HEK293 (cell line): ENCODE measurements around the gene GAL3ST3.
A peak's percentile ranks its signal among the peaks of the same experiment; 100 is the strongest.

Experiments
- FEZF1 ChIP-seq: fragments of 450-650 bp; formaldehyde crosslinking; IDR thresholded peaks from 2 replicates; pipeline ENCODE4 v1.5.1; 2016; ENCODE audit warnings: missing biosample characterization, missing genetic modification characterization
- GLI4 ChIP-seq: fragments of 450-650 bp; formaldehyde crosslinking; IDR thresholded peaks from 2 replicates; pipeline ENCODE4 v1.5.1; 2016; ENCODE audit warnings: missing biosample characterization, missing genetic modification characterization
- PATZ1 ChIP-seq: fragments of 450-650 bp; formaldehyde crosslinking; IDR thresholded peaks from 2 replicates; pipeline ENCODE4 v1.5.1; 2016; ENCODE audit warnings: missing biosample characterization, missing genetic modification characterization
- PRDM1 ChIP-seq: fragments of 450-650 bp; formaldehyde crosslinking; IDR thresholded peaks from 2 replicates; pipeline ENCODE4; 2016; ENCODE audit warnings: missing biosample characterization, missing genetic modification characterization
- RBAK ChIP-seq: fragments of 450-650 bp; formaldehyde crosslinking; IDR thresholded peaks from 2 replicates; pipeline ENCODE4 v1.5.1; 2016; ENCODE audit warnings: missing biosample characterization, missing genetic modification characterization
- WT1 ChIP-seq: fragments of 450-650 bp; formaldehyde crosslinking; IDR thresholded peaks from 2 replicates; pipeline ENCODE4 v1.5.1; 2016; ENCODE audit warnings: missing biosample characterization, missing genetic modification characterization
- ZFP3 ChIP-seq: fragments of 450-650 bp; formaldehyde crosslinking; IDR thresholded peaks from 2 replicates; pipeline ENCODE4 v1.5.1; 2016; ENCODE audit warnings: low read depth, missing biosample characterization, missing genetic modification characterization
- ZIC2 ChIP-seq: fragments of 450-650 bp; formaldehyde crosslinking; IDR thresholded peaks from 2 replicates; pipeline ENCODE4 v1.5.1; 2016; ENCODE audit warnings: missing biosample characterization, missing genetic modification characterization
- ZNF10 ChIP-seq: fragments of 450-650 bp; formaldehyde crosslinking; IDR thresholded peaks from 2 replicates; pipeline ENCODE4 v1.5.1; 2017; ENCODE audit warnings: missing biosample characterization, missing genetic modification characterization
- ZNF114 ChIP-seq: fragments of 450-650 bp; formaldehyde crosslinking; IDR thresholded peaks from 2 replicates; pipeline ENCODE4 v1.5.0; 2017; ENCODE audit warnings: missing biosample characterization, missing genetic modification characterization
- ZNF157 ChIP-seq: fragments of 450-650 bp; formaldehyde crosslinking; IDR thresholded peaks from 2 replicates; pipeline ENCODE4 v1.5.1; 2016; ENCODE audit warnings: missing biosample characterization, missing genetic modification characterization
- ZNF184 ChIP-seq: fragments of 450-650 bp; IDR thresholded peaks from 2 replicates; pipeline ENCODE4 v1.5.1; 2018; ENCODE audit warnings: missing biosample characterization, mild to moderate bottlenecking, missing genetic modification characterization
- ZNF341 ChIP-seq: fragments of 450-650 bp; formaldehyde crosslinking; IDR thresholded peaks from 2 replicates; pipeline ENCODE4; 2016; ENCODE audit warnings: low read depth, missing biosample characterization, missing genetic modification characterization
- ZNF366 ChIP-seq: fragments of 450-650 bp; formaldehyde crosslinking; conservative IDR thresholded peaks from 2 replicates; pipeline ENCODE4 v1.5.1; 2016; ENCODE audit warnings: missing biosample characterization, missing genetic modification characterization
- ZNF555 ChIP-seq: fragments of 450-650 bp; formaldehyde crosslinking; conservative IDR thresholded peaks from 2 replicates; pipeline ENCODE4 v1.5.1; 2017; ENCODE audit warnings: missing biosample characterization, mild to moderate bottlenecking, missing genetic modification characterization, inconsistent platforms
- ZNF580 ChIP-seq: fragments of 450-650 bp; formaldehyde crosslinking; IDR thresholded peaks from 2 replicates; pipeline ENCODE4 v1.5.1; 2016; ENCODE audit warnings: missing biosample characterization, missing genetic modification characterization
- ZNF654 ChIP-seq: fragments of 450-650 bp; formaldehyde crosslinking; IDR thresholded peaks from 2 replicates; pipeline ENCODE4 v1.5.1; 2016; ENCODE audit warnings: low read depth, missing biosample characterization, missing genetic modification characterization
- ZNF660 ChIP-seq: fragments of 450-650 bp; IDR thresholded peaks from 2 replicates; pipeline ENCODE4 v1.5.1; 2018; ENCODE audit warnings: missing biosample characterization, mild to moderate bottlenecking, missing genetic modification characterization
- ZNF692 ChIP-seq: fragments of 450-650 bp; formaldehyde crosslinking; IDR thresholded peaks from 2 replicates; pipeline ENCODE4 v1.5.1; 2016; ENCODE audit warnings: missing biosample characterization, missing genetic modification characterization
- ZNF707 ChIP-seq: fragments of 450-650 bp; formaldehyde crosslinking; IDR thresholded peaks from 2 replicates; pipeline ENCODE4 v1.5.1; 2016; ENCODE audit warnings: missing biosample characterization, missing genetic modification characterization
- ZNF785 ChIP-seq: fragments of 450-650 bp; formaldehyde crosslinking; IDR thresholded peaks from 2 replicates; pipeline ENCODE4 v1.5.1; 2016; ENCODE audit warnings: missing biosample characterization, missing genetic modification characterization
- ZSCAN23 ChIP-seq: fragments of 450-650 bp; formaldehyde crosslinking; IDR thresholded peaks from 2 replicates; pipeline ENCODE4 v1.5.1; 2016; ENCODE audit warnings: missing biosample characterization, missing genetic modification characterization
- ZSCAN4 ChIP-seq: fragments of 450-650 bp; formaldehyde crosslinking; IDR thresholded peaks from 2 replicates; pipeline ENCODE4 v1.5.1; 2017; ENCODE audit warnings: missing biosample characterization, missing genetic modification characterization
- ZXDB ChIP-seq: fragments of 450-650 bp; formaldehyde crosslinking; IDR thresholded peaks from 2 replicates; pipeline ENCODE4 v1.5.1; 2016; ENCODE audit warnings: missing biosample characterization, missing genetic modification characterization
- TF ChIP-seq, protein P1 (sequence below): fragments of 450-650 bp; formaldehyde crosslinking; IDR thresholded peaks from 2 replicates; pipeline ENCODE4 v1.5.1; 2016; ENCODE audit warnings: missing biosample characterization, missing genetic modification characterization
- TF ChIP-seq, protein P2 (sequence below): fragments of 450-650 bp; formaldehyde crosslinking; conservative IDR thresholded peaks from 2 replicates; pipeline ENCODE4 v1.5.1; 2016; ENCODE audit warnings: low read depth, missing biosample characterization, missing genetic modification characterization
- TF ChIP-seq, protein P3 (sequence below): fragments of 450-650 bp; formaldehyde crosslinking; IDR thresholded peaks from 2 replicates; pipeline ENCODE4 v1.5.1; 2016; ENCODE audit warnings: missing biosample characterization, missing genetic modification characterization

GAL3ST3 gene

GRCh38 chr11:66001942-66002647 is 46.9 kb downstream of the GAL3ST3 start, which contains the start of the genes BANF1 and EIF1AD (continued):
- TF ChIP-seq, protein P1, sequence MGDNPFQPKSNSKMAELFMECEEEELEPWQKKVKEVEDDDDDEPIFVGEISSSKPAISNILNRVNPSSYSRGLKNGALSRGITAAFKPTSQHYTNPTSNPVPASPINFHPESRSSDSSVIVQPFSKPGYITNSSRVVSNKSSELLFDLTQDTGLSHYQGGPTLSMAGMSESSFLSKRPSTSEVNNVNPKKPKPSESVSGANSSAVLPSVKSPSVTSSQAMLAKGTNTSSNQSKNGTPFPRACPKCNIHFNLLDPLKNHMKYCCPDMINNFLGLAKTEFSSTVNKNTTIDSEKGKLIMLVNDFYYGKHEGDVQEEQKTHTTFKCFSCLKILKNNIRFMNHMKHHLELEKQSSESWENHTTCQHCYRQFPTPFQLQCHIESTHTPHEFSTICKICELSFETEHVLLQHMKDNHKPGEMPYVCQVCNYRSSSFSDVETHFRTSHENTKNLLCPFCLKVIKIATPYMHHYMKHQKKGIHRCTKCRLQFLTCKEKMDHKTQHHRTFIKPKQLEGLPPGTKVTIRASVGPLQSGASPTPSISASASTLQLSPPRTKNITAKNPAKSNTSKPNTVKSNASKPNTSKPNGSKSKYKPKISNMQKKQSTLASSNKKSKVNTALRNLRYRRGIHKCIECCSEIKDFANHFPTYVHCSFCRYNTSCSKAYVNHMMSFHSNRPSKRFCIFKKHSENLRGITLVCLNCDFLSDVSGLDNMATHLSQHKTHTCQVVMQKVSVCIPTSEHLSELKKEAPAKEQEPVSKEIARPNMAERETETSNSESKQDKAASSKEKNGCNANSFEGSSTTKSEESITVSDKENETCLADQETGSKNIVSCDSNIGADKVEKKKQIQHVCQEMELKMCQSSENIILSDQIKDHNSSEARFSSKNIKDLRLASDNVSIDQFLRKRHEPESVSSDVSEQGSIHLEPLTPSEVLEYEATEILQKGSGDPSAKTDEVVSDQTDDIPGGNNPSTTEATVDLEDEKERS (tag by site-specific recombination) = peak; percentile 47; the same call in 1 of the 2 replicates
- peak; percentile 97 for TF ChIP-seq ZNF660 (tag by site-specific recombination)
- TF ChIP-seq ZNF184 (tag by site-specific recombination) = peak; percentile 76; the same call in 1 of the 2 replicates
- TF ChIP-seq ZFP3 (tag by site-specific recombination) = no peak
- TF ChIP-seq ZNF580 (tag by site-specific recombination) = peak; percentile 97
- peak; percentile 83 for TF ChIP-seq GLI4
- peak; percentile 38; the same call in 1 of the 2 replicates for TF ChIP-seq ZNF366 (tag by site-specific recombination)
- TF ChIP-seq PRDM1 (tag by site-specific recombination) = peak; percentile 73
- peak; percentile 17; the same call in 1 of the 2 replicates for TF ChIP-seq ZNF654 (tag by site-specific recombination)
- no peak for TF ChIP-seq ZNF785 (tag by site-specific recombination)
- TF ChIP-seq RBAK (tag by site-specific recombination) = no peak
- TF ChIP-seq ZNF341 (tag by site-specific recombination) = peak; percentile 67
- TF ChIP-seq ZNF707 (tag by site-specific recombination) = no peak
- TF ChIP-seq ZSCAN4 (tag by site-specific recombination) = peak; percentile 57; the same call in 1 of the 2 replicates
- no peak for TF ChIP-seq ZNF114 (tag by site-specific recombination)
- TF ChIP-seq PATZ1 = peak; percentile 51; the same call in 1 of the 2 replicates
- no peak for TF ChIP-seq ZNF157 (tag by site-specific recombination)
- peak; percentile 91 for TF ChIP-seq ZSCAN23 (tag by site-specific recombination)
- peak; percentile 43; the same call in 1 of the 2 replicates for TF ChIP-seq ZIC2 (tag by site-specific recombination)
- TF ChIP-seq, protein P2, sequence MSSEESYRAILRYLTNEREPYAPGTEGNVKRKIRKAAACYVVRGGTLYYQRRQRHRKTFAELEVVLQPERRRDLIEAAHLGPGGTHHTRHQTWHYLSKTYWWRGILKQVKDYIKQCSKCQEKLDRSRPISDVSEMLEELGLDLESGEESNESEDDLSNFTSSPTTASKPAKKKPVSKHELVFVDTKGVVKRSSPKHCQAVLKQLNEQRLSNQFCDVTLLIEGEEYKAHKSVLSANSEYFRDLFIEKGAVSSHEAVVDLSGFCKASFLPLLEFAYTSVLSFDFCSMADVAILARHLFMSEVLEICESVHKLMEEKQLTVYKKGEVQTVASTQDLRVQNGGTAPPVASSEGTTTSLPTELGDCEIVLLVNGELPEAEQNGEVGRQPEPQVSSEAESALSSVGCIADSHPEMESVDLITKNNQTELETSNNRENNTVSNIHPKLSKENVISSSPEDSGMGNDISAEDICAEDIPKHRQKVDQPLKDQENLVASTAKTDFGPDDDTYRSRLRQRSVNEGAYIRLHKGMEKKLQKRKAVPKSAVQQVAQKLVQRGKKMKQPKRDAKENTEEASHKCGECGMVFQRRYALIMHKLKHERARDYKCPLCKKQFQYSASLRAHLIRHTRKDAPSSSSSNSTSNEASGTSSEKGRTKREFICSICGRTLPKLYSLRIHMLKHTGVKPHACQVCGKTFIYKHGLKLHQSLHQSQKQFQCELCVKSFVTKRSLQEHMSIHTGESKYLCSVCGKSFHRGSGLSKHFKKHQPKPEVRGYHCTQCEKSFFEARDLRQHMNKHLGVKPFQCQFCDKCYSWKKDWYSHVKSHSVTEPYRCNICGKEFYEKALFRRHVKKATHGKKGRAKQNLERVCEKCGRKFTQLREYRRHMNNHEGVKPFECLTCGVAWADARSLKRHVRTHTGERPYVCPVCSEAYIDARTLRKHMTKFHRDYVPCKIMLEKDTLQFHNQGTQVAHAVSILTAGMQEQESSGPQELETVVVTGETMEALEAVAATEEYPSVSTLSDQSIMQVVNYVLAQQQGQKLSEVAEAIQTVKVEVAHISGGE (tag by site-specific recombination) = peak; percentile 99
- TF ChIP-seq, protein P3, sequence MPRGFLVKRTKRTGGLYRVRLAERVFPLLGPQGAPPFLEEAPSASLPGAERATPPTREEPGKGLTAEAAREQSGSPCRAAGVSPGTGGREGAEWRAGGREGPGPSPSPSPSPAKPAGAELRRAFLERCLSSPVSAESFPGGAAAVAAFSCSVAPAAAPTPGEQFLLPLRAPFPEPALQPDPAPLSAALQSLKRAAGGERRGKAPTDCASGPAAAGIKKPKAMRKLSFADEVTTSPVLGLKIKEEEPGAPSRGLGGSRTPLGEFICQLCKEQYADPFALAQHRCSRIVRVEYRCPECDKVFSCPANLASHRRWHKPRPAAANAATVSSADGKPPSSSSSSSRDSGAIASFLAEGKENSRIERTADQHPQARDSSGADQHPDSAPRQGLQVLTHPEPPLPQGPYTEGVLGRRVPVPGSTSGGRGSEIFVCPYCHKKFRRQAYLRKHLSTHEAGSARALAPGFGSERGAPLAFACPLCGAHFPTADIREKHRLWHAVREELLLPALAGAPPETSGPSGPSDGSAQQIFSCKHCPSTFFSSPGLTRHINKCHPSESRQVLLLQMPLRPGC (tag by site-specific recombination) = peak; percentile 93
- TF ChIP-seq ZXDB = peak; percentile 98
- TF ChIP-seq FEZF1 = peak; percentile 29; the same call in 1 of the 2 replicates
- 0 out of 2 replicates have a peak, but pooled peaks have one; percentile 15 for TF ChIP-seq ZNF10 (tag by site-specific recombination)
- peak; percentile 80 for TF ChIP-seq WT1 (tag by site-specific recombination)
- TF ChIP-seq ZNF692 (tag by site-specific recombination) = peak; percentile 99
- no peak for TF ChIP-seq ZNF555 (tag by site-specific recombination)
